ENCODE measurements around the gene PPP1CC. TPM values are rescaled to one million over a fixed set of nuclear protein-coding genes. Genes with fewer than 3 reads are reported as not detected.
A peak's percentile ranks its signal among the peaks of the same experiment; 100 is the strongest.

Gene PPP1CC
- total RNA-seq, 3 donors from 2014 or later (not counting 1 experiment from before 2014, with no cell fraction given), result 114 to 121 (median 117) TPM

- no peaks in the 10 kb centered on the region for H3K27me3 ChIP-seq (ENCODE audit: control insufficient read depth, insufficient read depth, low read length)
- Mint-ChIP-seq H3K9me3 (no peaks in the 10 kb centered on the region), H3K4me3 (peak overlapping the region; percentile 100), H3K27me3 (ENCODE audit: low read depth in 2 of 2) (no peaks in the 10 kb centered on the region), H3K36me3 (peaks cover 7% of the 10 kb centered on the region), H3K4me1 (peaks cover 44 to 49% of the 10 kb centered on the region in 2 donors), H3K27ac (peak overlapping the region; percentile 80 to 95)
- H3K36me3 ChIP-seq (ENCODE audit: control insufficient read depth, insufficient read depth, low read length), result no peaks in the 10 kb centered on the region
- DNase-seq, result peak in 1 of 2 donors; percentile 42
- 70% methylated on average over 26 of the region's 26 CpGs for WGBS (ENCODE audit: insufficient coverage)
- TF ChIP-seq CTCF (IDR thresholded peaks at IDR 0.05), result no peak
- peaks cover 13% of the 10 kb centered on the region for H3K4me1 ChIP-seq (ENCODE audit: control insufficient read depth, insufficient read depth, low read length)
- H3K4me3 ChIP-seq (ENCODE audit: low read length), result no peak overlapping the region
- intact Hi-C loops (cut with micrococcal nuclease), result loop anchor here (5.0 kb wide), 1 partner anchor 276 kb away; the partner anchor contains the start of genes FAM216A and GPN3
- ATAC-seq, result no peak
- H3K27ac ChIP-seq (ENCODE audit: low read length), result no peak overlapping the region
- H3K9me3 ChIP-seq (ENCODE audit: control insufficient read depth, insufficient read depth, low read length), result no peaks in the 10 kb centered on the region
Observed at GRCh38 chr12:110743571-110744093, 941 bp upstream of the PPP1CC start.

- Histone ChIP-seq H3K4me1 (ENCODE audit: control insufficient read depth, insufficient read depth, low read length) (peaks cover 22% of the 10 kb centered on the region), H3K27ac (ENCODE audit: low read length) (peak overlapping the region; percentile 30), H3K27me3 (ENCODE audit: control insufficient read depth, insufficient read depth, low read length) (no peaks in the 10 kb centered on the region), H3K9me3 (ENCODE audit: control insufficient read depth, insufficient read depth, low read length) (no peaks in the 10 kb centered on the region), H3K4me3 (ENCODE audit: low read length) (peak overlapping the region; percentile 69), H3K36me3 (ENCODE audit: control insufficient read depth, insufficient read depth, low read length) (no peaks in the 10 kb centered on the region)
- peak overlapping the region; percentile 95 to 96 for H3K27ac Mint-ChIP-seq
- H3K4me1 Mint-ChIP-seq, result peaks cover 57 to 63% of the 10 kb centered on the region in 2 donors
- intact Hi-C loops (cut with micrococcal nuclease), result loop anchor here (5.0 kb wide), 1 partner anchor 275 kb away; the partner anchor contains the start of genes FAM216A and GPN3
- peaks cover 7% of the 10 kb centered on the region for H3K36me3 Mint-ChIP-seq
- no peaks in the 10 kb centered on the region for H3K27me3 Mint-ChIP-seq (ENCODE audit: low read depth in 2 of 2)
- H3K4me3 Mint-ChIP-seq, result peak overlapping the region; percentile 100
- ATAC-seq, result peak; percentile 16 to 32 (median 24)
- TF ChIP-seq CTCF (IDR thresholded peaks at IDR 0.05), result no peak
- DNase-seq, result no peak
- H3K9me3 Mint-ChIP-seq, result no peaks in the 10 kb centered on the region
- under 1% methylated on average over 43 of the region's 44 CpGs for WGBS (ENCODE audit: insufficient coverage)
Observed at GRCh38 chr12:110742096-110742717, 484 bp downstream of the PPP1CC start.

- WGBS (ENCODE audit: insufficient coverage), result 0% methylated on average over 13 of the region's 14 CpGs
- no peak for TF ChIP-seq CTCF (IDR thresholded peaks at IDR 0.05)
- DNase-seq, result peak in 1 of 2 donors; percentile 60
- peak overlapping the region; percentile 35 for H3K27ac ChIP-seq (ENCODE audit: low read length)
- Mint-ChIP-seq H3K27me3 (ENCODE audit: low read depth in 2 of 2) (no peaks in the 10 kb centered on the region), H3K4me1 (peaks cover 57 to 63% of the 10 kb centered on the region in 2 donors), H3K36me3 (peaks cover 7% of the 10 kb centered on the region), H3K4me3 (peak overlapping the region; percentile 100), H3K9me3 (no peaks in the 10 kb centered on the region), H3K27ac (peak overlapping the region; percentile 95 to 96)
- H3K27me3 ChIP-seq (ENCODE audit: control insufficient read depth, insufficient read depth, low read length), result no peaks in the 10 kb centered on the region
- H3K4me1 ChIP-seq (ENCODE audit: control insufficient read depth, insufficient read depth, low read length), result peaks cover 26% of the 10 kb centered on the region
- no peak for ATAC-seq
- no peaks in the 10 kb centered on the region for H3K36me3 ChIP-seq (ENCODE audit: control insufficient read depth, insufficient read depth, low read length)
- H3K9me3 ChIP-seq (ENCODE audit: control insufficient read depth, insufficient read depth, low read length), result no peaks in the 10 kb centered on the region
- peak overlapping the region; percentile 69 for H3K4me3 ChIP-seq (ENCODE audit: low read length)
- intact Hi-C loops (cut with micrococcal nuclease), result loop anchor here (5.0 kb wide), 1 partner anchor 274 kb away; the partner anchor contains the start of genes FAM216A and GPN3
Observed at GRCh38 chr12:110741341-110742095, 1.2 kb downstream of the PPP1CC start.

All from natural killer cell (primary cell).